Activated B cell treated with CpG ODN at 0.5 μM for 24 hours (primary cell): Measurements from ENCODE around the gene TMEM120A. TPM values are rescaled to one million over a fixed set of nuclear protein-coding genes. Genes with fewer than 3 reads are reported as not detected.

Experiments used
- ATAC-seq: fragments of 200-7000 bp; cut with Tn5 transposase; one replicate; pipeline ENCODE4 v1.10.0; 2021; ENCODE audit warnings: low read depth, mild to moderate bottlenecking, moderate library complexity
- CTCF ChIA-PET: fragments of 350-600 bp; sonication (Branson Sonifier 250); formaldehyde crosslinking; loops from one replicate; lab custom pipeline; 2021; ENCODE audit warnings: antibody characterized with exemption; lab: Charles Lee
- POLR2A ChIA-PET: fragments of 350-600 bp; sonication (Branson Sonifier 250); formaldehyde crosslinking; loops from one replicate; lab custom pipeline; 2021; ENCODE audit warnings: antibody characterized with exemption; lab: Charles Lee
- DNase-seq: peaks from one replicate; pipeline ENCODE4 v3.0.0; 2022
- H3K27ac Mint-ChIP-seq: one replicate; pipeline ENCODE4 v1.8.0; 2020; ENCODE audit warnings: mixed read lengths
- H3K27me3 Mint-ChIP-seq: one replicate; pipeline ENCODE4 v1.8.0; 2021; ENCODE audit warnings: mixed read lengths
- H3K36me3 Mint-ChIP-seq: one replicate; pipeline ENCODE4 v1.8.0; 2021; ENCODE audit warnings: low read depth, mixed read lengths
- H3K4me1 Mint-ChIP-seq: one replicate; pipeline ENCODE4 v1.8.0; 2021; ENCODE audit warnings: mixed read lengths
- H3K4me3 Mint-ChIP-seq: one replicate; pipeline ENCODE4 v1.8.0; 2020; ENCODE audit warnings: mild to moderate bottlenecking, mixed read lengths
- H3K9me3 Mint-ChIP-seq: one replicate; pipeline ENCODE4 v1.8.0; 2020; ENCODE audit warnings: mixed read lengths
- intact Hi-C: fragments of 100-400 bp; cut with micrococcal nuclease; formaldehyde crosslinking; loops from one replicate; pipeline ENCODE4 v1.15.1; 2024
- total RNA-seq: library from RNA; stranded (reverse); gene quantifications from 2 replicates; pipeline ENCODE4 v1.2.3, GENCODE V29; 2022
- TF ChIP-seq, protein P1 (sequence below): fragments of 200-600 bp; IDR thresholded peaks from one replicate; pipeline ENCODE4 v1.8.0; 2022; ENCODE audit warnings: antibody characterized with exemption, mild to moderate bottlenecking

Gene TMEM120A
- total RNA-seq, 1 donor from 2014 or later, result 104 TPM

DNA sequence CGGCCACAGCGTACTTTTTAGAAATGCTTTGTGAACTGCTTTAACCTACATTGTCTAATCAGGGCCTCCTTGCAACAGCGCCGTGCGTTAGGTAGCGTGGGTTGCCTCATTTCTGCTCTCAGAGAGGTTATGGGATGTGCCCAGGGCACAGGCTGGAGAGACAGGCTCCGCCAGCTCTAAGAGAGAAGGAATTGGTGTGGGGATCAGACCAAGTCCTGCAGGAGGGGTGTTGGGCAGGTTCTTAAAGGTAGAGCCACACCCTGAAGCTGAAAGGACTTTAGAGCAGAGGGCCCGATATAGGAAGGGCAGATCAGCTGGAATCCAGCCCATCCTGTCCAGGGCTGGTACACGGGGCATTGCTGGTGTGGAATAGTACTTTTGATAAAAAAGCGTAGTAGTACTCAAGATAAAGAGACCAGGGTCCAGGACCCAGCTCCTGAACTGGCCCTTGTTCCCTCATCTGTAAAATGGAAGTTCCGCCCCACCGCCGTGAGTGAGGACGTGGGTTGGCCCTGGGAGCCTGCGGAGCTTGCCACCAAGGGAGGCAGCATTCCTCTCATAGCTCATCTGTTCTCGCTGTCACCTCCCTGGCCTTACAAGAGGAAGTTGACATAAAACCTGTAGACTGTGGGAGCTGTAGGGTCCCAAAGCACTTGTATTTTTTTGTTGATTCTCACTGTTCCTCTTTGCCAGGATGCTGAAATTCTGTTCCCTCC is 37.2 kb downstream of the TMEM120A start:
- Mint-ChIP-seq H3K36me3 (peaks cover 51% of the 10 kb centered on the region), H3K9me3 (no peaks in the 10 kb centered on the region), H3K27me3 (no peaks in the 10 kb centered on the region), H3K4me3 (no peak overlapping the region), H3K27ac (no peak overlapping the region), H3K4me1 (no peaks in the 10 kb centered on the region)
- POLR2A ChIA-PET, result no interaction called here
- CTCF ChIA-PET, result no interaction called here
- ATAC-seq (no peak), DNase-seq (no peak)
- TF ChIP-seq, protein P1, sequence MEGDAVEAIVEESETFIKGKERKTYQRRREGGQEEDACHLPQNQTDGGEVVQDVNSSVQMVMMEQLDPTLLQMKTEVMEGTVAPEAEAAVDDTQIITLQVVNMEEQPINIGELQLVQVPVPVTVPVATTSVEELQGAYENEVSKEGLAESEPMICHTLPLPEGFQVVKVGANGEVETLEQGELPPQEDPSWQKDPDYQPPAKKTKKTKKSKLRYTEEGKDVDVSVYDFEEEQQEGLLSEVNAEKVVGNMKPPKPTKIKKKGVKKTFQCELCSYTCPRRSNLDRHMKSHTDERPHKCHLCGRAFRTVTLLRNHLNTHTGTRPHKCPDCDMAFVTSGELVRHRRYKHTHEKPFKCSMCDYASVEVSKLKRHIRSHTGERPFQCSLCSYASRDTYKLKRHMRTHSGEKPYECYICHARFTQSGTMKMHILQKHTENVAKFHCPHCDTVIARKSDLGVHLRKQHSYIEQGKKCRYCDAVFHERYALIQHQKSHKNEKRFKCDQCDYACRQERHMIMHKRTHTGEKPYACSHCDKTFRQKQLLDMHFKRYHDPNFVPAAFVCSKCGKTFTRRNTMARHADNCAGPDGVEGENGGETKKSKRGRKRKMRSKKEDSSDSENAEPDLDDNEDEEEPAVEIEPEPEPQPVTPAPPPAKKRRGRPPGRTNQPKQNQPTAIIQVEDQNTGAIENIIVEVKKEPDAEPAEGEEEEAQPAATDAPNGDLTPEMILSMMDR, result no peak
- intact Hi-C loops, result no loop called here

DNA sequence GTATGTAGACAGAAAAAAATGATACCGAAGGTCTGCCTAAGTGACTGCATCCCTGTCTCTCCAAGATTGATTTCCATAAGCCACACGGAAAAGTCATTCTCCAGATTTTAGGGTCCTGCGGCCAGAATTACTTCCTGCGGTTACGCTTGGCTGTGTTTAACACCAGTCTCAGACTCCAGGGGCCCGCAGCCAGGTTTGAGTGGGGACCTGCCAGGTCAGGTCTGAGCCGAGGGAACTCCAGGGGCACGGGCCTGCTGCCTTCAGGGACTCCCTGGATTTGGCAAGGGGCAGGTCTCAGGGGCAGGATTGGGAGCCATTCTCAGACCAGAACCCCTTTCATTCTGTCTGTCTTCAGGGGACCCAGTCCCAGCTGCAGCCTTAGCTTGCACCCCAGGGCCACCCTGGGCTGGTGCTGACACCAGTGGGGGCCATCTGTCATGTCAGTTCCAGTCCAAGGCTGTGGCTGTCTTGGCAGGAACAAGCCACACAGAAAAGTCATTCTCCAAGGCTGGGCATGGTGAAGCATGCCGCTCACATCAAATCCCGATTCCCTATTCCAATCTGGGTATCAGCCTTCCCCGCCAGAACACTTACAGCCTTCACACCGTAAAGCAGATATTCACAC is 39.0 kb downstream of the TMEM120A start:
- intact Hi-C loops, result no loop called here
- CTCF ChIA-PET, result no interaction called here

DNA sequence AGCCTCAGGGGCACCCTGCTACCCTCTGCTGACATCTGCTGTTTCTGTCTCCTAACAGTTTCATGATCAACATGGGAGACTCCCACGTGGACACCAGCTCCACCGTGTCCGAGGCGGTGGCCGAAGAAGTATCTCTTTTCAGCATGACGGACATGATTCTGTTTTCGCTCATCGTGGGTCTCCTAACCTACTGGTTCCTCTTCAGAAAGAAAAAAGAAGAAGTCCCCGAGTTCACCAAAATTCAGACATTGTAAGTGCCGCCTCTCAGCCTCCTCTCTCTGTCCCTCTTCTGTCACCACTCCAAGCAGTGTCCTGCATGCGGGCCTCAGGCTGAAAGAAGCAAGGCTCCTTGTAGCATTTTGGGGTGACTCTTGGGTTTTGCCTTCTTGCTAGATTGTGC is 40.5 kb downstream of the TMEM120A start:
- ChIA-PET CTCF (no interaction called here), POLR2A (interaction anchor here (0.6 kb wide), 1 partner anchor 39 kb away, joined by 3 read pairs; the partner anchor contains the start of gene POR)
- H3K36me3 Mint-ChIP-seq, result peaks cover 40% of the 10 kb centered on the region
- H3K4me3 Mint-ChIP-seq, result no peak overlapping the region
- TF ChIP-seq, protein P1, result no peak
- H3K27ac Mint-ChIP-seq, result no peak overlapping the region
- H3K4me1 Mint-ChIP-seq, result no peaks in the 10 kb centered on the region
- DNase-seq, result no peak
- ATAC-seq, result no peak
- no peaks in the 10 kb centered on the region for H3K9me3 Mint-ChIP-seq
- no peaks in the 10 kb centered on the region for H3K27me3 Mint-ChIP-seq
- intact Hi-C loops, result no loop called here

More for the DNA sequence above, 39.0 kb downstream of the TMEM120A start:
- Mint-ChIP-seq H3K9me3 (no peaks in the 10 kb centered on the region), H3K4me3 (no peak overlapping the region), H3K36me3 (peaks cover 43% of the 10 kb centered on the region), H3K27ac (no peak overlapping the region), H3K27me3 (no peaks in the 10 kb centered on the region), H3K4me1 (no peaks in the 10 kb centered on the region)
- TF ChIP-seq, protein P1, result no peak
- POLR2A ChIA-PET, result no interaction called here
- DNase-seq, result no peak
- ATAC-seq, result no peak

DNA sequence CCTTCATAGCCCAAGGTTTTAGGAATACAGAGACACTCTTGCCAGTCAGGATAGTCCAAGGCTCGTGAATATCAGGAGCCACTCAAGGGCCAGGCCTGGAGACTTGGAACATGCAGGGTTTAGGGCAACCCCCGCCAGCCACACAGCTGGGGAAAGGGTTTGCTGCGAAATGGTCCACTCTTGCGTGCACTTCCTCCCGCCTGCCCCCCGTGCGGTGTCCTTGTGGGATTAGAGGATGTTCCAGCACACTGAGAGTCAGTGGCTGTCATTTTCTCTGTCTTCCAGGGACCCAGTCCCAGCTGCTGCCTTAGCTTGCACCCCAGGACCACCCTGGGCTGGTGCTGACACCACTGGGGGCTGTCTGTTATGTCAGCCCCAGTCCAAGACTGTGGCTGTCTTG is 41.0 kb downstream of the TMEM120A start:
- intact Hi-C loops, result no loop called here
- H3K4me1 Mint-ChIP-seq, result no peaks in the 10 kb centered on the region
- H3K27me3 Mint-ChIP-seq, result no peaks in the 10 kb centered on the region
- ATAC-seq, result no peak
- CTCF ChIA-PET, result no interaction called here
- H3K4me3 Mint-ChIP-seq, result no peak overlapping the region
- peaks cover 36% of the 10 kb centered on the region for H3K36me3 Mint-ChIP-seq
- POLR2A ChIA-PET, result no interaction called here
- DNase-seq, result no peak
- H3K27ac Mint-ChIP-seq, result no peak overlapping the region
- TF ChIP-seq, protein P1, result no peak
- H3K9me3 Mint-ChIP-seq, result no peaks in the 10 kb centered on the region

DNA sequence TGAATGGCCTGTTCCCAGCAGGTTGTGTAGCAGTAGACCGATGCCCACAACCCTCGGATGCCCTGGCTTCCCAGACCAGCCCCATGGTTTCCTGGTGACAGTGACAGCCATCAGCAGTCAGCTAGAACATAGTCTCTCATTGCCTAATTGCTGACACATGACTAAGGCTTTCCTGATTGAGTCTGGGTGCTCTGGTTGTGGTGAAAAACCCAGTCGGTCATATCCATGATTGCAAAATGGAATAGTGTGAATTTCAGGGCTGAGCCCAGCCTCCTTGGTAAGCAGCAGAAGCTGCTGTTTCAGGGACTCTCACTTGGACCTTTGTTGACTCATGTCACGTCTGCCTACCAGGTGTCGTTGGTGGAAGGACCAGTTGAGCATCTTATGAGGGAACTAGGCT is 42.9 kb downstream of the TMEM120A start:
- H3K9me3 Mint-ChIP-seq, result no peaks in the 10 kb centered on the region

More for the DNA sequence above, 42.9 kb downstream of the TMEM120A start:
- Mint-ChIP-seq H3K27me3 (no peaks in the 10 kb centered on the region), H3K4me1 (no peaks in the 10 kb centered on the region), H3K36me3 (peaks cover 31% of the 10 kb centered on the region), H3K4me3 (no peak overlapping the region), H3K27ac (no peak overlapping the region)
- TF ChIP-seq, protein P1, result no peak
- DNase-seq (no peak), ATAC-seq (no peak)
- CTCF ChIA-PET, result no interaction called here
- POLR2A ChIA-PET, result no interaction called here
- intact Hi-C loops, result no loop called here
